Mammary epithelial cell (primary cell): ENCODE results near the gene MYPOP.

Experiments used
- CTCF ChIP-seq, 2 donors: IDR thresholded peaks in 1 of 2; conservative IDR thresholded peaks in 1 of 2; 2 replicates each; pipeline ENCODE4 v1.5.1; 2011 to 2012; ENCODE audit warnings: inconsistent platforms in 2 of 2, low read length in 2 of 2, mild to moderate bottlenecking in 2 of 2, control low read depth in 1 of 2, low read depth in 1 of 2; ENCODE audit not compliant: insufficient read depth in 1 of 2; ENCODE audit errors: extremely low read depth in 1 of 2
- EZH2 ChIP-seq: IDR thresholded peaks from 2 replicates; pipeline ENCODE4 v1.6.1; 2012; ENCODE audit warnings: low read length, inconsistent platforms, borderline replicate concordance

GRCh38 chr19:45927565-45928261 is 25.3 kb upstream of the MYPOP start:
- TF ChIP-seq CTCF (conservative IDR thresholded peaks at IDR 0.05 in 1 of 2, IDR thresholded peaks at IDR 0.05 in 1 of 2; ENCODE audit: extremely low read depth in 1 of 2, insufficient read depth in 1 of 2, low read depth in 1 of 2, low read length in 2 of 2) (no peak), EZH2 (no peak)
